Measurements from ENCODE around the gene GRIK4.

DNA sequence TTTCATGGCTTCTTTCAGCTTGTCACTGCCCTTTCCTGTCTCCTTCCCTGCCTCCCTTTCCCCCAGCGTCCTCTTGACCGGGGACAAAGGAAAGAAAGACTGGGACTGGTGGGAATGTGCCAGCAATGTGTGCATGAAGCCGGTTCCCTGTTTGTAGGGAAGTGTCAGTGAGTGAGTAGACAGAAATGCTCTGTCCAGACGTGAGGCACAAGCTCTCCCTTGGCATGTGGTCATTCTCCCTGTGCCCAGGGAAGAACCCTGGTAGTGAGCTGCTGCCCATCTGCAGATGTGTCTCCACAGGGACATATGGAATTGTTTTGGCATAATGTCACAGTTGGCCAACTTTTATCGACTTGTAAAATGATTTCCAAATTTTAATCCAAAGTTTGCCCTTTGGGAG, 426.0 kb downstream of the GRIK4 start:
- no peak for TF ChIP-seq EZH2 (IDR thresholded peaks at IDR 0.05; ENCODE audit: borderline replicate concordance, low read length)
- TF ChIP-seq, protein P1, sequence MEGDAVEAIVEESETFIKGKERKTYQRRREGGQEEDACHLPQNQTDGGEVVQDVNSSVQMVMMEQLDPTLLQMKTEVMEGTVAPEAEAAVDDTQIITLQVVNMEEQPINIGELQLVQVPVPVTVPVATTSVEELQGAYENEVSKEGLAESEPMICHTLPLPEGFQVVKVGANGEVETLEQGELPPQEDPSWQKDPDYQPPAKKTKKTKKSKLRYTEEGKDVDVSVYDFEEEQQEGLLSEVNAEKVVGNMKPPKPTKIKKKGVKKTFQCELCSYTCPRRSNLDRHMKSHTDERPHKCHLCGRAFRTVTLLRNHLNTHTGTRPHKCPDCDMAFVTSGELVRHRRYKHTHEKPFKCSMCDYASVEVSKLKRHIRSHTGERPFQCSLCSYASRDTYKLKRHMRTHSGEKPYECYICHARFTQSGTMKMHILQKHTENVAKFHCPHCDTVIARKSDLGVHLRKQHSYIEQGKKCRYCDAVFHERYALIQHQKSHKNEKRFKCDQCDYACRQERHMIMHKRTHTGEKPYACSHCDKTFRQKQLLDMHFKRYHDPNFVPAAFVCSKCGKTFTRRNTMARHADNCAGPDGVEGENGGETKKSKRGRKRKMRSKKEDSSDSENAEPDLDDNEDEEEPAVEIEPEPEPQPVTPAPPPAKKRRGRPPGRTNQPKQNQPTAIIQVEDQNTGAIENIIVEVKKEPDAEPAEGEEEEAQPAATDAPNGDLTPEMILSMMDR (conservative IDR thresholded peaks at IDR 0.05 in 1 of 2, IDR thresholded peaks at IDR 0.05 in 1 of 2; ENCODE audit: extremely low read depth in 1 of 2, insufficient read depth in 1 of 2, low read depth in 1 of 2, low read length in 2 of 2) = no peak

Data from mammary epithelial cell (primary cell).